BJ (cell line): ENCODE data around the gene FARP1. TPM values are rescaled to one million over a fixed set of nuclear protein-coding genes. Genes with fewer than 3 reads are reported as not detected.

ENCODE experiments used
- CTCF ChIA-PET: fragments of 350-600 bp; formaldehyde crosslinking; extraction: SDS; loops from one replicate; lab custom pipeline; 2021; ENCODE audit warnings: antibody characterized with exemption, inconsistent platforms; lab: Yijun Ruan, JAX
- POLR2A ChIA-PET: fragments of 300-600 bp; sonication (Branson Sonifier 250); formaldehyde crosslinking; extraction: SDS; loops from one replicate; lab custom pipeline; 2021; ENCODE audit warnings: antibody characterized with exemption; lab: Charles Lee
- DNase-seq: peaks from one replicate; pipeline ENCODE4 v3.0.0-alpha.2; 2011; ENCODE audit warnings: low read depth
- H3K27me3 ChIP-seq: 2 replicates; pipeline ENCODE4 v1.6.0; 2011; ENCODE audit warnings: low read length; ENCODE audit not compliant: control insufficient read depth, insufficient read depth
- H3K36me3 ChIP-seq: 2 replicates; pipeline ENCODE4 v1.5.1; 2011; ENCODE audit warnings: low read length; ENCODE audit not compliant: control insufficient read depth, insufficient read depth
- H3K4me3 ChIP-seq: 2 replicates; pipeline ENCODE4 v1.5.1; 2011; ENCODE audit warnings: low read depth, mild to moderate bottlenecking, control low read depth, low read length
- CTCF ChIP-seq: IDR thresholded peaks from 2 replicates; pipeline ENCODE4 v1.5.1; 2011; ENCODE audit warnings: low read depth, mild to moderate bottlenecking, control low read depth, inconsistent platforms, low read length, moderate library complexity; ENCODE audit not compliant: insufficient read depth
- polyA plus RNA-seq: library from polyadenylated mRNA; depleted of rRNA; stranded (reverse); fragments of >200 nt; gene quantifications from 2 replicates; pipeline ENCODE4 v1.2.3, GENCODE V29; 2011

The FARP1 gene
- polyA plus RNA-seq, 1 experiment = 64.0 TPM

GRCh38 chr13:98198683-98199082, 55.8 kb downstream of the FARP1 start:
- ChIA-PET POLR2A (no interaction called here), CTCF (interaction anchor here (1.1 kb wide), 1 partner anchor 13 kb away, joined by 3 read pairs; no protein-coding TSS in a partner anchor)
- Histone ChIP-seq H3K36me3 (peaks cover 6% of the 10 kb centered on the region), H3K4me3 (no peak overlapping the region), H3K27me3 (no peaks in the 10 kb centered on the region)
- TF ChIP-seq CTCF = no peak
- DNase-seq = no peak

GRCh38 chr13:98199480-98199879, 56.6 kb downstream of the FARP1 start:
- no peak for DNase-seq
- H3K27me3 ChIP-seq = no peaks in the 10 kb centered on the region
- peaks cover 6% of the 10 kb centered on the region for H3K36me3 ChIP-seq
- ChIA-PET POLR2A (no interaction called here), CTCF (interaction anchor here (1.2 to 1.6 kb wide), 2 partner anchors 12 to 166 kb away, joined by 3 to 5 read pairs; no protein-coding TSS in a partner anchor)
- no peak overlapping the region for H3K4me3 ChIP-seq
- no peak for TF ChIP-seq CTCF

GRCh38 chr13:98200211-98200878, 57.5 kb downstream of the FARP1 start:
- H3K27me3 ChIP-seq = no peaks in the 10 kb centered on the region
- CTCF ChIA-PET = interaction anchor here (1.2 to 1.6 kb wide), 2 partner anchors 13 to 167 kb away, joined by 3 to 5 read pairs; no protein-coding TSS in a partner anchor
- no peak for DNase-seq
- no peak for TF ChIP-seq CTCF
- H3K4me3 ChIP-seq = no peak overlapping the region
- H3K36me3 ChIP-seq = peaks cover 6% of the 10 kb centered on the region
- POLR2A ChIA-PET = interaction anchor here (0.8 kb wide), 1 partner anchor 248 kb away, joined by 4 read pairs; no protein-coding TSS in a partner anchor

GRCh38 chr13:98201189-98201588, 58.3 kb downstream of the FARP1 start:
- Histone ChIP-seq H3K27me3 (no peaks in the 10 kb centered on the region), H3K36me3 (peaks cover 6% of the 10 kb centered on the region), H3K4me3 (no peak overlapping the region)
- no peak for TF ChIP-seq CTCF
- ChIA-PET CTCF (interaction anchor here (1.5 to 1.6 kb wide), 2 partner anchors 10 to 14 kb away, joined by 5 read pairs; no protein-coding TSS in a partner anchor), POLR2A (interaction anchor here (0.8 kb wide), 1 partner anchor 248 kb away, joined by 4 read pairs; no protein-coding TSS in a partner anchor)
- DNase-seq = no peak

GRCh38 chr13:98201984-98202383, 59.1 kb downstream of the FARP1 start:
- TF ChIP-seq CTCF = no peak
- CTCF ChIA-PET = interaction anchor here (0.8 to 1.5 kb wide), 4 partner anchors 11 to 17 kb away, joined by 3 to 5 read pairs (median 4); no protein-coding TSS in a partner anchor

More at GRCh38 chr13:98201984-98202383, 59.1 kb downstream of the FARP1 start:
- Histone ChIP-seq H3K4me3 (no peak overlapping the region), H3K36me3 (peaks cover 6% of the 10 kb centered on the region), H3K27me3 (no peaks in the 10 kb centered on the region)
- no peak for DNase-seq
- POLR2A ChIA-PET = no interaction called here
